ENCODE results near the gene SHF.

The SHF gene

GRCh38 chr15:45199136-45199810, 11.5 kb upstream of the SHF start:
- no peak for DNase-seq

GRCh38 chr15:45198337-45199135, 10.8 kb upstream of the SHF start:
- DNase-seq = peak; percentile 92

GRCh38 chr15:45197512-45197911, 9.7 kb upstream of the SHF start:
- DNase-seq = no peak

GRCh38 chr15:45187578-45187893, 230 bp downstream of the SHF start:
- DNase-seq = no peak

- no peak for DNase-seq
These were observed 792 bp downstream of the SHF start for GRCh38 chr15:45186771-45187577.

GRCh38 chr15:45185903-45186770, 1.6 kb downstream of the SHF start:
- no peak for DNase-seq

GRCh38 chr15:45185069-45185779, 2.5 kb downstream of the SHF start:
- DNase-seq = no peak

GRCh38 chr15:45184562-45185041, 3.2 kb downstream of the SHF start:
- DNase-seq = no peak

GRCh38 chr15:45183511-45183910, 4.3 kb downstream of the SHF start:
- no peak for DNase-seq

- DNase-seq = no peak
These were observed 4.8 kb downstream of the SHF start for GRCh38 chr15:45182996-45183395.

- no peak for DNase-seq
These were observed 6.1 kb downstream of the SHF start for GRCh38 chr15:45181491-45182285.

GRCh38 chr15:45180648-45181436, 6.9 kb downstream of the SHF start:
- DNase-seq = no peak

GRCh38 chr15:45180201-45180600, 7.6 kb downstream of the SHF start:
- DNase-seq = no peak

GRCh38 chr15:45179221-45179985, 8.4 kb downstream of the SHF start:
- DNase-seq = peak; percentile 38

- DNase-seq = no peak
These were observed 10.5 kb downstream of the SHF start for GRCh38 chr15:45177285-45177684.

- no peak for DNase-seq
These were observed 13.2 kb downstream of the SHF start for GRCh38 chr15:45174577-45174976.

- DNase-seq = no peak
These were observed 13.7 kb downstream of the SHF start for GRCh38 chr15:45174069-45174468.

- DNase-seq = no peak
These were observed 15.9 kb downstream of the SHF start for GRCh38 chr15:45171912-45172311.
